T-helper 2 cell (primary cell): ENCODE measurements around the gene TTC38.

ENCODE experiments used
- DNase-seq, 5 experiments: peaks; one replicate each; pipeline versions ENCODE4 v3.0.0 to v3.0.0-alpha.2; 2012 to 2022

The TTC38 gene

GRCh38 chr22:46329616-46330015 is 61.8 kb downstream of the TTC38 start:
- no peak for DNase-seq

- DNase-seq, result no peak
Observed at GRCh38 chr22:46330426-46330825, 62.6 kb downstream of the TTC38 start.

- no peak for DNase-seq
Observed at GRCh38 chr22:46331496-46331895, 63.7 kb downstream of the TTC38 start.

DNA sequence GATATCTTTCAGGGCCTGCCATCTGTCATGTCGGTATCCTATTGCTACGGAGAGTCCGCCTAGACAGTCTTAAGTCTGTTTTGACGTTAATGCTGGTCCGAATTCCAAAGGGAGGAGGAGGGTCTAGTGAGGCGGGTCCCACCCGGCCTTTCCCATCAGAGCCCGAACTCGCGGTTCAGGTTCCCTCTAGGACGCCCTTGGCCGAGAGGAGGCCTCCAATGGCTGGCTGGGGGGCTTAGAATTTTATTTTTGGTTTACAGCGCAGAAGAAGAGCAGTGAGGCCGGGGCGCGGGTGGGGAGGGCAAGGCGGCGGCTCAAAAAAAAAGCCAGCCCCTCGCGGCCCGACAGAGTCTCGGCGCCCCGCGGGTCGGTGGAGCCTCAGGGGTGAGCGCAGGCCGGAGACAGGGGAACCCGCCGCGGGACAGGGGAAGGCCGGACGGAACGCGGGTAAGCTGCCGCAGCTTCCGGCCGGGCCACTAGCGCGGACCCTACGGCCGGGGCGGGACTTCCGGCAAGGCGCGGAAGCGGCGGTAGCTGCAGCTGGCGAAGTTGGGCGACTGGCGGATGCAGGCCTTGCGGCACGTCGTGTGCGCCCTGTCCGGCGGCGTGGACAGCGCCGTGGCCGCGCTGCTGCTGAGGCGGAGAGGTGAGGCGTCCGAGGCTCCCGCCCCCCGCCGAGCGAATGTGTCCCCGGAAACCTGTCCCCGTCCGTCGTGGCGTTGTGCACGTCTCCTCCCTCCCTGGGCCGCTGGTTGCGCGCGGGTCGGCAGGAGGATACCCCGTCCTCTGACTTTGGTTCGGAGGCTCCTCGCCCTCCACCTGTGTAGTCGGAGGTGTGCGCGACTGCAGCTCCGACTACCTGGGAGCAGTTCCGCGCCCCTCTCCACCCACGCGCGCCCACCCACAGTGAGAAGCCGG is 67.7 kb downstream of the TTC38 start, which contains the start of gene TRMU:
Gene TRMU (plus strand): TSS at position 514 of the 918 bp plus-strand sequence. CDS start 51 bp downstream, at position 565.
- peak; percentile 34 to 87 (median 51) for DNase-seq

DNA sequence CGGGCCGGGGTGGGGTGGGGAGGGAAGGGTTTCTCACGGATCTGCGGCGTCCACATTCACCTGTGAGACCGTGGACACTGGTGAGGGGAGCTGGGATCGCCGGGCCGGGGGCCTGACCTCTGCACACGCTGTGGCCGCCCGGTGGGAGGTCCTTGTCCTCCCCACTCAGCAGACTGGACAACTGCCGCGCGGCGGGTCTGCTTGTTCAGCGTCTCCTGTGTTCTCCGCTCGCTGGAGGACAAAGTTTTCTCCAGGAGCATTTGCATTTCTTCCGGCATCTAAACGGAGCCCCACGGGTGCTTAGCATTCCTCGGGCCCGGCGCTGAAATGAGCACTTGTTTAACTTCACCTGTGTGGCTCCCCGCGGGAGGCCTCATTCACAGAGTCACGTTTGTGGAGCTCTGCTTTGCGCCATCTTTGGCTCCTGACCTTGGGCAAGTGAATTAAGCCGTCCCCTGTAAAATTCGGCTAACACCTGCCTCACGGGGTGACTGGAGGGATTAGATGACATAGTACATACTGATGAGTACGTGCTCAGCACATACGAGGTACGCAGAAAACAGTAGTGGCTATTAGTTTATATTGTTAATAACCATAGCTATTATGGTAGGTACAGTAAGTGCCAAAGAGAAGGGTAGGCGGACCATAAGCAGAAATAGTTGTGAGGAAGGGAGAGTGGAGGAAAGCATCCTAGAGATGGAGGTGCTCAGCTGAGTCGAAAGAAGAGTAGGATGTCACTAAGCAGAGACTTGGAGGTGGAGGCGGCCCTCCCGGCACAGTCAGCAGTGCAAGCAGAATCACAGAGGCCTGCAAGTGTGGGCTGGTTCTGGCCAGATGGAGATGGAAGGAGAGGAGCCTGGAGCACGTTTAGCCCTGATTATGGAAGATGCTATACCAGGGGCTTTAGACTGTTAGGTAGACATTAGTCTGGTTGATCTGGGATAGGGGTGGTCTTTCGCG is 68.6 kb downstream of the TTC38 start:
- DNase-seq, result peak in 1 of 5 experiments; percentile 32

DNA sequence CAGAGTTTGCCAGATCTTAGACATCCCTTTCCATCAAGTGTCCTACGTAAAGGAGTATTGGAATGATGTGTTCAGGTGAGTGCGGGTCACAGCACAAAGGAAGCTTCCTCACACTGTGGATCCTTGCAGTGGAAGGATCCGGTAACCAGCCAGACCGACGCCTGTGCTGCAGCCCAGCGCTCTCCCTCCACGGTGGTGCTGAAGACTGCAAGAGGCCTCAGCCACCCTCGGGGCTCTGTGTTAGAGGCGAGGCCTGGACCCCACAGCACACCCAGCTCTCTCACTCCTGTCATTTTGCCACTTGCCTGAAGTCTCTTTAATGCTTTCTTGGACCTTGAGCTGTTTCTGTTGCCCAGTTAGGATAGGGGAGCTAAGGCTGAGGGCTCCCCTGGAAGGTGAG is 70.1 kb downstream of the TTC38 start:
- DNase-seq, result no peak

GRCh38 chr22:46338636-46339035 is 70.8 kb downstream of the TTC38 start:
- no peak for DNase-seq

DNA sequence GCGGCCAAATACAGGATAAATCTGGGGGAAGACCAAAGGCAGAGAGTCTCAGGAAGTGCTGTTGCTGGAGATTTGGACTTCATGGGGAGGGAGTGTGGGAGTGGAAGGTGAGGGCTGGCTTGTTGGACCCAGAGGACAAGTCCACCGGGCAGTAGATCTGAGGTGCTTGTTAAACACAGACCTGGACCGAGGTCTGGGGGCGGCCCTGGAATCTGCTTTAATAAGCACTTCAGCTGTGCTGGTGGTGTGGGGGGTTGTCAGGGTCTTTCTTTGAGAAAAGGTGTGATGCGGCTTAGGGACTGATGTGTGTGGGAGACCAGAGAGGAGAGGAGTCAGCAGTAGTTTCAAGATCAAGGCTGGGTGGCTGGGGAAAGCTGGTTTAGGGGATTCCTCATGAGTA is 72.1 kb downstream of the TTC38 start:
- DNase-seq, result no peak

DNA sequence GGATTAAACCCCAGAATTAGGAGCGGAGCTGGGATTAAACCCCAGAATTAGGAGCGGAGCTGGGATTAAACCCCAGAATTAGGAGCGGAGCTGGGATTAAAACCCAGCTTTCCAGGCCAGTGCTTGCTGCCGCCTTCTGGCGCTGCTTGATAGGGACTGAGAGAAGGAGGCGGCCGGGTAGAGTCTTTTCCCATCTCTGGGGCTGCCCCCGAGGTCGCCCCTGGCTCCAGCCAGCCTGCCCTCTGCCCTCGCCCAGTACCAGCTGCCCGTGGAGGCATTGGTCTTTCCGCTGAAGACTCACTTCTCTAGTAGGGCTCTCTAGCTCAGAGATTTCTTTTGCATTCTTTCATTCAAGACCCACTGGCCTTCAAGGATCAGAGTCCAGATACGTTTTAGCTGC is 72.9 kb downstream of the TTC38 start:
- no peak for DNase-seq
